NCI-H2171 (cell line): ENCODE measurements around the gene BARD1.
"Not testable (repeated sequence)": the region's sequence is repeated elsewhere in the genome, so short reads cannot be mapped to it uniquely, and the experiment has no call there.

Experiments
- DNase-seq: peaks from one replicate; lab custom pipeline; 2025; lab: John Stamatoyannopoulos, UW

The BARD1 gene

DNA sequence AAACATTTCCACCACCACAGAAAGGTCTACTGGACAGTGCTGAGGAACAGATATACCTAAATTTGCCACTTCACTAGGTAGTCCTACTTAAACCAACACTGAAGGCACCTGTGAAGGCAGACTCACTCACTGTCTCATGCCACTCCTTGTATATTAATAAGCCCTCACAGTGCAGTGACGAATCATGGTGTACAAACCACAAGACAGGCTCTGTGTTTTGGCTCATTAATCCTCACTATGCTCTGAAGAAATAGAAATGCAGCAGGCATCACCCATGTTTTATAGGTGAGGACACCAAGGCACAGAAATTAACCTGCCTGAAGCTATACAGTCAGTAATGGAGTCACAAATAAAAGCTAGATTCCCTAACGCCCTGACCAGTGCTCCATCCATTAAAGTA is 44.3 kb downstream of the BARD1 start:
- no peak for DNase-seq

DNA sequence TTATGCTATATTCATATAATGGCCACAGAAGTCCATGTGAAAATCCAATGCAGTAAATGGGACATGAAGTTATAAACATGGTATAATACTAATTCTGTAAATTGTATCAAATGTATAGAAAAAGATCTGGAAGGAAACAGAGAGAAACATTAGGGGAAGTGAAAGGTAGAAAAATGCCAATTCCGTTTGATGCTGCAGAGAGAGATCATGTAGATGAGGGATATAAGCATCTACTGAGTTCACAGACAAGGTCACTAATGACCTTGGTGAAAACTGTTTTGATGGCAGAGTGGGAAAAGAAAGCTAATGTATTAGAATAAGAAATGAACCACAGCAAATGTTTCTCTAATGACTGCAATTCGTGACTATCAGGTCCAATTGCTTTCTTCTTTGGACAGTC is 56.0 kb downstream of the BARD1 start:
- DNase-seq = no peak

DNA sequence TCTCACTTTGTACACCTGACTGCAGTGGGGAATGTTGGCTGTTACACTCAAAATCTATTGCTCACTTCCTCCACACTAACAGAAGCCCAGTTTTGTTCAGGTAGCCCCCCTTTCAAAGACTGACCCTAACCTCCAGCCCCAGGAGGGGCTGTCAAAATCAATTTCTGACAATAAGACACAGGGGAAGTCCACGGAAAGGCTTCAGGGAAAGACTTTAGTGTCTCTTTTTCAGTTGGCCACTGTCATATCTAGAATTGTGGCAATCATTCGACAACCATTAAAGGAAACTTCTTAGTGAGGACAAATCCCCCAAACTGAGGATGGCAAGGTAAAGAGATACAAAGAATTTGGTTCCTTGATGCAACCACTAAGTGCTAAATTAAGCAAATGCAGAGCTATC is 59.0 kb downstream of the BARD1 start:
- no peak for DNase-seq

DNA sequence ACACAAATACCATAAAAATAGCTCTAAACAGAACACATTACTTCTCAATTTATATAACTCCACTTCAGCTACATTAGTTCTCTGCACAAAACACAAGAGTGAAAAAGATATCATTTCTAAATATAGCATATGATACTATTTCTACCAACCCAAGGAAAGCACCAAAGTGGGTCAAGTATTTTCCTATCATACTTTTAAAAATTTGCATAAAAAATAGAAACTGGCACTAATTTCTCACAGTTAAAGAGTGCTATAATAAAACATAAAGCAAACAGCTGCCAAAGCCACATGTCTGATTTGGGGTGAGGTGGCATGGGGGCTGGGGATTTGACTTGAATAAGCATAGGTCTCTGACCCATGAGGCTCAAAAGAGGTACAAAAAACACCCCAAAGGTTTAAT is 61.5 kb downstream of the BARD1 start:
- no peak for DNase-seq

DNA sequence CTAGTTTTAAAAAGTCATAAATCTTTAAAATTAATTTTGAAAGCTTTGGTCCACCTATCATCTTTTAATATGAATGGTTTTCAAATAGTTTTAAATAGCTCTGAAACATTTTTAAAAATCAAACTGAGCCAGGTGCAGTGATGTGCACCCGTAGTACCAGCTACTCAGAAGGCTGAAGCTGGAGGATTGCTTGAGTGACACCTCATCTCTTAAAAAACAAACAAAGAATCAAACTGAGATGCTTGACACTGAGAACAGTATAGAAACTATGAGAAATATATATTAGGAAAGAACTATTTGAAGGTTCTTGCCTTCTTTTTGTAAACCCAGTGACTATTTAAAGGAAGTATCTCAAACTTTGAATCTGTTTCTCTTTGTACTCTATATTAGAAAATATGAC is 67.4 kb downstream of the BARD1 start:
- no peak for DNase-seq

DNA sequence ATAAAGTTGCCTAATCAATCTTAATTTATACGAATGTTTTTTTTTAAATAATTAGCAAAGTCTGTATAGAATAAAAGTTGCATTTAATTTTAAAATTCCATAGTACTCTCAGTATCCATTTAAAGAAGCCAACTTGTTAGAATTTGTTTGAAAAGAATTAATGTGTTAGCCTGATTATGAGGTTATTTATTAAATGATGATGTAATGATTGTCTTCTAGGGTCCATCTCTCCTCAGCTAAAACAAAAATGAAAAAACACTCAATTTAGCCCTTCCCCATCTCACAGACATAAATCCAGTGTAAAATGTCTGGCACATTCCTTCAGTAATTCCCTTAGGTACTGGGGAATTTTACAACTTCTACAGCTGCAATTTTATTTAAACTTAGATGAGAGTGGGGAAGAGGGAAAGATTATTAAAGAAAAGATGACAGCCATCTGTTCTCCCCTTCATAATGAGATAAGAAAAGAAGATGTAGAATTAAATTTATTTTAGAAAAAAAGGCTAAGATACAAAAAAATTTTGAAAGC is 68.6 kb downstream of the BARD1 start:
- no peak for DNase-seq

DNA sequence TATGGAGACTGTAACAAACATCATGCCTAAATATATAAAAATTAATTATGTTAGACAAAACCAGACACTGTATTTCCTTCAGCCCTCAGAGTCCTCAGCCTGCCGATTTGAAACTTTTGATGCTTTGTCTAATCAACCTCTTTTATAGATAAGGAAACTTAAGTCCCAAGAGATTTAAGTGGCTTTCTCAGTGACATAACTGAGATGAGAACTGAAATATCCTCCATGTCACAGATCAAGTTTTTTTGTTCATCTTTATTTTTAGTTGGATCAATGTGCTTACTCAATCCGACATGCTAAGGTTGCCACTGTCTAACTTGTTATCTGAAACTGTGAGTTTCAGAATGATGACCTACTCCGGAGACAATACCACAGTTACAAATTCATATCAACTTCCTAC is 72.3 kb downstream of the BARD1 start:
- no peak for DNase-seq

DNA sequence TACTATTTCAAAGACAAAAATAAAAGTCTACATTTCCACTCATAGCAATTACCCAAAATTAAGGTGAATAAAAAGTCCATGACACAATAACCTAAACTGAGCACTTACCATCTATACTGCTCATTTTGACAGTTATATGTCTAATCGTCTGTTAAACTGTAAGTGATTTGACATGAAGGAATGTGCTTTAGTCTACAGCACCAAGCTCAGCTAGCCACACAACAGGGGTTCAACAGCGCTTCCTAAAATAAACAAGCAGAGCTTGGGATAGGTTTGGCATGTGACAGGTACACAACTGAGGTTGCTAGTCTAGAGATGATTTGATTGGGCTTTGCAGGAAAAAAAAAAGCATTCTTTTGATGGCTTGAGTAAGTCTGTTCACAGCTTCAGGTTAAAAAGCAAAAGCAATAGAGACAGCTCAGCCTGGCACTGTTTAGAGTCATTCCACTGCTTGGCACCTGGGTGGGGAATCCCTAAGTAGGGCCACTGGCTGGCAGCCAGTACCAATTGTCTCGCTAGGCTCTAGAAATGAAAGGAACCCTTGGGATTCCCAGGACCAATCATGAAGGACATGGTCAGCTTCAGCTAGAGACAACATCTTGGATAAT is 78.6 kb downstream of the BARD1 start:
- DNase-seq = no peak

DNA sequence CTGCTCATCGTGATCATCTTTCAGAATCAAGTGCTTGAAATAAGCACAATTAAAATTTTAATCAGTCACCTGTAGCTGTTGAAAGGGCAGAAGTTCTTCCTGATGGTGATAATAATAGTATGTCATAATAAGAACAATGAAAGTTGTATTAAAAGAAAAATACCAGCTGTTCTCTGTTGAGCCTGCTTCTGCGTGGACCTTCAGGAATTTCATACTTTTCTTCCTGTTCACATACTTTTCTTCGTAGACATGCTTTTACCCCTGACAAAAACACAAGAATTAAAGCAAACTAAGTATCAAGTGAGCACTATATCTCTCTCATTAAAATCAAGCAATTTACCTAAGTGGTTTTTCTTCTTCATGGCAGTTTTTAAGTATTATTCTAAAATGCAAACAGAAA is 79.2 kb downstream of the BARD1 start:
- DNase-seq = no peak

DNA sequence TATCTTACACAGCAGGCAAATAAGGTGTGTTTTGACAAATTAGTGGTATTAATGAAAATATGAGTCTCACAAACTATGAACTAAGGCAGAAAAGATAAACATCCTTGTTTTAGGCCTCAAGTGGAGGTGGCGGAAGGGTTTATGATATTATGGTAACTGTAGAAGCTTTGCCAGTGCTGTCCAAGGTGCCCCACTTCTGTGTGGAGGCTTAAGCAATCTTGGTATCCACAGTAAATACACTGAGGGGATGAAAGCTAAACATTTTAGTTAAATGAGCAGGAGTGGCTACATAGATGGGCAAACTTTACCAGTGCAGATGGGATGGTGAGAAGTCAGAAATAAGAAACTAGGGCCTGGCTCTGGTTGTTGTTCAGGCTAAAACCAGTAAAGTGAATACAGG is 84.7 kb downstream of the BARD1 start:
- DNase-seq = no peak

DNA sequence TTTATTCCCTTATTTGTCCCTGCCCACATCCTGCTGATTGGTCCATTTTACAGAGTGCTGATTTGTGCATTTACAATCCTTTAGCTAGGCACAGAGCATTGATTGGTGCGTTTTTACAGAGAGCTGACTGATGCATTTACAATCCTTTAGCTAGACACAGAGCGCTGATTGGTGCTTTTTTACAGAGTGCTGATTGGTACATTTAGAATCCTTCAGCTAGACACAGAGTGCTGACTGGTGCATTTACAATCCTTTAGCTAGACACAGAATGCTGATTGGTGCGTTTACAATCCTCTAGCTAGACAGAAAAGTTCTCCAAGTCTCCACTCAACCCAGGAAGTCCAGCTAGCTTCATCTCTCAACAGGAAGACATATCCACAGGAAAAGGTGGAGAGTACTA is 91.6 kb downstream of the BARD1 start:
- not testable (repeated sequence) for DNase-seq

DNA sequence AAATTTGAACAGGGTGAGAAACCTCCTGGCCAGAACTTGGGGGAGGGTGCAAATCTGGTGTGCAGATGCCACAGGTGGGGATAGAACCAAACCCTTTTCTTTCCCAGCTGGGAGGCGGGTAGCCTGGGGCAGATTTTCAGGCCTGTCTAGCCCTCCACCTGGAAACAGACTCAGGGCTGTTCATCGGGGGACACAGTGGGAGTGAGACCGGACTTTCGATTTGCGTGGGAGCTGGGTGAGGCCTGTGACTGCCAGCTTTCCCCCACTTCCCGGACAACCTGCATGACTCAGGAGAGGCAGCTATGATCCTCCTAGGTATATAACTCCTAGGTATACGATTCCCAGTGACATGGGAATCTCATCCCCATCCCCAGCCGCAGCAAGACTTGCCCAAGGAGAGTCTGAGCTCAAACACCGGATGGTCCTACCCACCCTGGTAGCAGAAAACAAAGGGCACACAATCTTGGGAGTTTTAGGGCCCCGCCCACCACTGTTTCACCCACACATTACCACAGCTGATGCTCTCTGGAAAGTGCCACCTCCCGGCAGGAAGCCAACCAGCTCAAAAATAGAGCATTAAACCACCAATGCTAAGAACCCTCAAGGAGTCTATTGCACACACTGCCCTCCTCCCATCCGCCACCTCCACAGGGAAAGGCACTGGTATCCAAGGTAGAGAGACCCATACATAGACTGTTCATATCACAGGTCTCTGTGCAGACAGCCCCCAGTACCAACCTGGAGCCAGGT is 92.5 kb downstream of the BARD1 start:
- no peak for DNase-seq

DNA sequence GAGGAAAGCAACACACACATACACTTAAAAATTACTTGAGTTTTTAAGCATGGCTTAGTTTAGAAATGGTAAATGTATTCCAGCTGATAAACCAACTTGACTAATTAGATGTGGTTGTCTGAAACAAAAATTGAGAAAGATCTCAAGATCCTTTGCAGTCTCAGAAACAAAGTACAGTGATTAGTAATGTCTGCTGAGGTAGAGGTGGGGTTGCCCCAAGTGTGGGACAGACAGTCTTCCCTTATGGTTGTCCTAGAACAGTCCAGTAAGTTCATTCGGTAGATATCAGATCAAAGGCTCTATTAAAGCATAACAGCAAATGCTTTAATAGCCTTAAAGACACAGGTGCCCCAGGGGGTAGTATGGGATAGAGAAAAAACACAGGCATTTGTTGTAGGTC is 94.5 kb downstream of the BARD1 start:
- DNase-seq = no peak

DNA sequence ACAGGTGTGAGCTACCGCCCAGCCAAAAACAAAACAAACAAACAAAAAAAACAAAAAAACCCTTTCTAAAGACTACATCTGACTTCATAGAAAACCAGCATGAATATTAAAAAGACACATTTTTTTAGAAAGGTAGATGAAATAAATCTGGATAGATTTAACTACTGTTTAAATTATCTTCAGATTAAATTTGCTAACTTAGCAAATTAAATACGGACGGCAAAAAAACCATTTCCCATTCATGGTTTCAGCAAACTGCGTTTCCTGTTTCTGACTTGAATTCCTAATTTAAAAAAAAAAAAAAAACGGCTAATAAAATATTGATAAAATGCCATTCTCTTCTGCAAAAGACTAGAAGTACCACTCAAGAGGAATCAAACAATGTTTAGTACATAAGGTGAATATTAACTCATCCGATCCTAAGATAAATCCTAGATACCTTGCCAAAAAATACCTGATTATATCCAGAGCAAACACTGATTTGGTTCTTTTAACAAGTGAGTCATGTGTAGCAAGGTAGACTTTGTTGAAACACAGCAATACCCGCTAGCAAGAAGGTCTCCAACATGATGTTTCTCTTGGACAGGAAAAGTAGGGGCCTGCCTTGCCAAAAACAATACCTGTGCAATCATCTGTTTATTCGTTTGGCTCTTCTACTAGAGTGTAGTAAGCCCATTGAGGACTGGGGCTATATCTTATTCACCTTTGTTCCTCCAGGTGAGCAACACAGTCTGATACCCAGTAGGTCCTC is 96.2 kb downstream of the BARD1 start:
- DNase-seq = no peak

DNA sequence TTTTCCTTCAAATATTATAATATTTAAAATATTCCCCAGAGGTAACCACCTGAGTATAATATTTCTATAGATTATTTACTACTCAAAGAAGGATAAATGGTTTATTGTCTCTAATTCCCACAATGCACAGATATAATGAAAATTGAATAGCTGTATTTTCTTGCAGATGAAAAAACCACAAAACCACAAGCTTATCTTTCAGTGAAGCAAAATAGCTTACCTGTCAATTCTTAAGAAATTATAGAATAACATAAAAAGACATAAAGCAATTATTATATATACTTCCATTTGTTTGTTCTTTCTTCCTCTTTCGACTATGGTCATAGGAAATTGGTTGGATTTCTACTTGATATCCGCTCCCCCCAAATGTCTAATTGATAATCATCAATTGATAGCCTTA is 98.8 kb downstream of the BARD1 start:
- no peak for DNase-seq

DNA sequence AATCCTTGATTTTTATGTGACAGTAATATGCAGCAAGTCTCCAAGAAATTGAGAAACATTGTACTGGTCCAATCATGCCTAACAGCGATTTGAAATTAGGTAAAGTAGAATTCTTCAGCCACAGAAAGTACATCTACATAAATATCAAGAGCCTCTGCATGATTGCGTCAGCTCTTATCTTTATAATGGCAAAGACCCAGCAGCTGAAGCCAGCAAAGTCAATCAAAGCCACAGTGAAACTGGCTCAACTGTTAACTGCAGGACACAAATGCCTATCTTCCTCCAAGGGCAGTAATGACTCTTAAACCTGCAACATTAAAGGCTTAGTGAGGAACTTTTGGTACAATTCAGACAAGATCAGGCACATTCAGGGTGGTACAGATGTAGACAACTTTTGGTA is 102.5 kb downstream of the BARD1 start:
- no peak for DNase-seq

DNA sequence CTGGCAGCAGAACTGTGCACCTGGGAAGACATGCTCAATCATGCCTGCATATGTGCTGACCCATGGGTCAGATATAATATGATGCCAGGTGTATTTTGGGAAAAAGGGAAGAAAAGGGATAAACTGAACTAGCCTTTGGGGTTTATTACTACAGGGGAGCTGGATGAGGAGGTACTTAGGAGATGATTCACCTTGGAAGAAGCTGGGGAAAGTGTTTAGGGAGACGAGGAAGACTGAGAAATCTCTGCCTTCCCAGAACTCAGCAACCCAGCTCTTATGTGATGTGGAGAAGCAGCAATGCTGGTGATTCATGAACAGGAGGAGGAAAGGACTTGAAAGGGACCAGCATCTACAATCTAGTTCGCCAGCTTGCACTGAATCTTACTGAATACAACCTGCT is 110.2 kb downstream of the BARD1 start:
- DNase-seq = no peak

DNA sequence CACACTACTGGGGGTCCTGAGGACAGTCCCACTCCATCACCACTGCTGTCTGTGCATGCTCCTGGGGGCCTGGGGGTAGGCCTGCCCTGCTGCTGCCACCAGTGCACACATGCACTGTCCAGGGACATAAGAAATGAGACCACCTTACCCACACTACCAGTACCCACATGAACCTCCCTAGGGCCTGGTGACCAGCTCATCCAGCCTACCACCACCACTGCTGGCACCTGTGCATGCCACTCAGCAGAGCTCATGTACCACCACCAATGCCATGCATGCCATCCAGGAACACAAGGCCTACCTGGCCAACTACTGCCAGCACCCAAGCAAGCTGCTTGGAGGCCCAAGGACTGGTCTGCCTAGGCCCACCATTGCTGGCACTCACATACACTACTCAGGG is 112.8 kb downstream of the BARD1 start:
- DNase-seq = no peak

DNA sequence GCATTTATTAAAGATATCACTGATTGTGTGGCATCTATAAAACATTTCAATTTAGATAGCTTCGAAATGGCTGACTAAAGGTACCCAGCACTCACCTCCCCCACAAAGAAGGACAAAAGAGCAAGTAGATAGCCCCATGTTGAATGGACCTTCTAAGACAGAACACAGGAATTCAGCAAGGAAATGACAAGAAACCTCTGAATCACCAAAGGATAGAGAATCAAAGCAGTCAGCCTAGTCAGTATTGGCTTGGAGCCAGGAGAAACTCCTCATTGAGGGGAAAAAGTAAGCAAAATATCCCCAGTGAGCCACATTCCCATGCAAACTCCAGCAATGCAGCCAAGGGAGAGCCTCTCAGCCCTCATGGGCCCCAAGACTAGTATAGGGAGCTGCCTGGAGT is 113.7 kb downstream of the BARD1 start:
- no peak for DNase-seq

DNA sequence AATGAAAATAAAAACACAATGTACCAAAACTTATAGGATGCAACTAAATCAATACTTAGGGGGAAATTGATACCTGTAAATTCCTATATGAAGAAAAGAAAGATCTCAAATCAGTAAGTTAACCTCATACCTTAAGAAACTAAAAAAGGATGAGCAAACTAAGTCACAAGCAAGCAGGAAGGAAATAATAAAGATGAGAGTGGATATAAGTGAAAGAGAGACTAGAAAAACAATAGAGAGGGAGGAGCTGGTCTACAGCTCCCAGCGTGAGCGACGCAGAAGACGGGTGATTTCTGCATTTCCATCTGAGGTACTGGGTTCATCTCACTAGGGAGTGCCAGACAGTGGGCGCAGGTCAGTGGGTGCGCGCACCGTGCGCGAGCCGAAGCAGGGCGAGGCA is 125.9 kb downstream of the BARD1 start:
- DNase-seq = not testable (repeated sequence)

DNA sequence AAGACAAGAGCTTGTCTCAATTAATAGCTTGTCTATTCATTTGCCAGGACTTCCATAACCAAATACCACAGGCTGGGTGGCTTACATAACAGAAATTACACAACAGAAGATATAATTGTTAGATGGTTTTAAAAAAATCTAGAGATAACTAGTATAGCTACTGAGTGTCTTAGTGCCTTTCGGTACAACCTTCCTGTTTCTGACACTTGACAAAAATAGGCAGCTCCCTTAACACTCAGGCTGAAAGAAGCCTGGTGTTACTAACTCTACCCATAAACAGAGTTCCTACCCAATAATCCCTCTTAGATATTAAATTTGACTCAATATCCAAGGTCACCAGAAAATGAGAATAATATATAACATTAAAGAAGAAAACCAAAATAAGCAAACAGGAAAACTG is 129.7 kb downstream of the BARD1 start:
- DNase-seq = no peak

DNA sequence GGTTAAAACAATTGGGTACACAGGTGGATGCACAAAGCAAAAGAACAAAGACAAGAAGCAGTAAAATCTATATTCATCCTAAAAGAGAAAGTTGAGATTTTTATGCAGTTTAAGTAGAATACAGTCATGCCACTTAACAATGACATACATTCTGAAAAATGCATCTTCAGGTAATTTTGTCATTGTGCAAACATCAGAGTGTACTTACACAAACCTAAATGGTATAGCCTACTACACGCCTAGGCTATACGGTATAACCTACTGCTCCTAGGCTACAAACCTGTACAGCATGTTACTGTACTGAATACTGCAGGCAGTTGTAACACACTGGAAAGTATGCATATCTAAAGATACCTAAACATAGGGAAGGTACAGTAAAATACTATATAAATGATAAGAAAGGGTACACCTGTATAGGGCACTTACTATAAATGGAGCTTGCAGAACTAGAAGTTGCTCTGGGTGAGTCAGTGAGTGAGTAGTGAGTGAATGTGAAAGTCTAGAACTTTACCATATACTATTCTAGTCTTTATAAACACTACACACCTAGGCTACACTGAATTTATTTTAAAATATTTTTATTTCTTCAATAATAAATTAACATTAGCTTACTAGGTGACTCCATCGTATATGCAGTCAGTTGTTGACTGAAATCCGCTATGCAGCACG is 132.9 kb downstream of the BARD1 start:
- no peak for DNase-seq
